CD1c-positive myeloid dendritic cell (primary cell): ENCODE results near the gene RALGPS2.
"Not testable (repeated sequence)": the region's sequence is repeated elsewhere in the genome, so short reads cannot be mapped to it uniquely, and the experiment has no call there.

Source experiments
- DNase-seq: peaks from one replicate; pipeline ENCODE4 v3.0.0-alpha.2; 2016; ENCODE audit errors: extremely low spot score

RALGPS2 gene

DNA sequence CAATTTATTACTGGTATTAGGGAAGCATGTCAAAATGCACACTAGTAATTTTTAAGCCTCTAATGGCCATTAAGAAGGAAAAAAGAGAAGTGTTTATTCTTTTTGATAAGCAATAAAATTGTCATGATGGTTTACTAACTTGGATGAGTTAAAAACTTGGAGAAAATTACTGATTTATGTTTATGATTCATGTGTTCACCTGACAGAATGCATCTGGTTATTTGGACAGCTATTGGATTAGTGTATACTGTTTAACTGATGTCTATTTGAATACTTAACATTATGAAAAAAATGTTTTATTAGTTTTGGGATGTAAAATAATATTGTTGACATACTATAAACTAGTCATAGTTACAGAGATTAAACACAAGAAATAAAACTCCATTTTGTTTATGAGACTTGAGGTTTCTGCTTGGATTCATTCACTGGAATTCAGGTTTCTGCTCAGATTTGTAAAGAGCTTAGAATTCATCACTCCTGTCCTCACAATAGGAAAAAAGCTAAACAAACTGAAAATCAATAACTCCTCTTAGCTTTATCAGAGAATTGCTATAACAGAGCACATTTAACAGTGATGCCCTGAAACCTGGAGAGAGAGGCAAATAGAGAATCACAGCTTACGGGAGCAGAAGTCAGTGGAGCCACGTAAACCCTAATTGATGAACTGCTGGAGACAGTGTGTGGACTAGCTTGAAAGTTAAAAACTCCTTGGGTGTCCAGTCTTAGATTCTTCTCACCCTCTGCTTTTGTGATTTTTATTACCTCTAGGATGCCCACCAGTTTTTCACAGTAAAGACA is 56.7 kb downstream of the RALGPS2 start:
- DNase-seq, result no peak

GRCh38 chr1:178784131-178784536 is 59.1 kb downstream of the RALGPS2 start:
- no peak for DNase-seq

- DNase-seq, result no peak
Observed at GRCh38 chr1:178792394-178792793, 67.3 kb downstream of the RALGPS2 start.

GRCh38 chr1:178796013-178796412 is 71.0 kb downstream of the RALGPS2 start:
- DNase-seq, result no peak

GRCh38 chr1:178797590-178797989 is 72.5 kb downstream of the RALGPS2 start:
- no peak for DNase-seq

DNA sequence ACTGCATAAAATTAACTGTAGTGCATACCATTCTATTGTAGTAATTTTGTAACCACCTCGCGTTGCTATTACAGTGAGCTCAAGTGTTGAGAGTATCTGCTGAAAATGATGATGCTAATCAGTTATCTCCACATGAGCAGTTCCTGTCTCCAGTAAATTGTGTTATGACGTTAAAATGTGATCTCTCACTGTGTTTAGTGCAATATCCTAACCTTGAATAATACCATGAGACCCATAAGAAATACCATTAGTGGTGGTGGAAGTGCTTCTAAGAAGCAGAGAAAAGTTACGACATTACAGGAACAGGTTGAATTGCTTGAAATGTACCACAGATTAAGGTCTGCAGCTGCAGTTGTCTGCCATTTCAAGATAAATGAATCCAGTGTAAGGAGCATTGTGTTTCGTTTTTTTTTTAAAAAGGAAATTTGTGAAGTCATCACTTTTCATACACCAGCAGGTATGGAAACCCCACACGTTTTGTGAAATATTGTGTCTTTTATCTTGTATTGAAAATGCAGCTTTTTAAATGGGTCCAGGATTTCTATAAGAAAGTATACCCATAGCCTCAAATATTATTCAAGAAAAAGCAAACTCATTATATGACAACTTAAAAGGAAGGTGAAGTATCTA is 73.3 kb downstream of the RALGPS2 start:
- no peak for DNase-seq

DNA sequence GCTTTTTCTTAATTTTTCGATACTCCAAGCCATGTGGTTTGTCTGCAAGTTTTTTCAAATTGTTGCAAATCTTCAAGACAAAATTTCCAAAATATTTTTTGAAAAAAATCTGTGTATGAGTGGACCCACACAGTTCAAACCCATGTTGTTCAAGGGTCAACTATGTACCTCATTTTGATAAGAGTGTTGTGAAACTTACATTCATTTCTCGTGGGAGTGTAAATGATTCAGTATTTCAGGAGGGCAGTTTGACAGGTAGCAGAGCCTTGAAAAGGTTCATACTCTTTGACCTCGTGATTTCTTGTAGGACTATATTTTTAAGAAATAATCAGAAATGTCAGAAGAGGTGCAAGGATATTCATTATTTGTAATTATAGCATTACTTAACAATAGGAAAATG is 77.8 kb downstream of the RALGPS2 start:
- DNase-seq, result no peak

DNA sequence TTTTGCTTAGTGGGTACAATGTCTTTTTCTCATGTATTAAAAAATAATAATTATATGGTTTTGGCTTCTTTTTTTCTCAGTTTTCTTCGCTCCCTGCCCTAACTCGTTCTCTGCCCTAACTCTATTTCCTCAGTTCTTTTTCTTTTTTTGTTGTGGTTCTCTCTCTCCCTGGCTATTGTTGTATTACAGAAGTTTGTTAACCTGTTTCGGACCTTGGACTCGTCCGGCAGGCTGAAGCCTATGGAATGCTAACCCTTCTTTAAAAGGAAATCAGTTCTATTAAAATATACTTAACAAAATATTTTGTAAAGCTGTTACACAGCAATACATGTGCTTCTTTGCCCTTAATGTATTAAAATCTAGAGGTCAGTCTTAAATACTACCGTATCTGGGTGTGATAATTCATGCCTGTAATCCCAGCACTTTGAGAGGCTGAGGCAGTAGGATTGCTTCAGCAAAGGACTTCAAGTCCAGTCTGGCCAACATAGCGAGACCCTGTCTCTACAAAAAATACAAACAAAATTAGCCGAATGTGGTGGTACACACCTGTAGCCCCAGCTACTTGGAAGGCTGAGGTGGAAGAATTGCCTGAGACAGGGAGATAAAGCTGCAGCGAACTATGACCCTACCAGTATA is 81.7 kb downstream of the RALGPS2 start:
- DNase-seq, result no peak

GRCh38 chr1:178808529-178808928 is 83.5 kb downstream of the RALGPS2 start:
- no peak for DNase-seq

DNA sequence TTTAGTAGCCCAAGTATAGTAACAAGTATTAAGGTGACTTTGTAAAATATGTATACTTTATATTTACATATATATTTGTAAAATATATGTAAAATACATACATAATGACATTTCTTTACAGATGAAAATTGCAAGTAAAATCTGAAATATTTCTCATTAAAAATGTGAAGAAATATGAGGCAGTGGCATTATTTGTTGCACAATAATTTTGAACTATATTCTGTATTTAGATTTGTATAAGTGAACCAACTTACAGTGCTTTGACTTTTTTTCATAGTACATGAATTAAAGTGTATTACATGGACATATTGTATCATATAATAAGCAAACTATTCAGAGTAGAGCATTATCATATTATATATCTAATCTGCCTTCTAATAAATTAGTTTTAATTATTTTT is 85.5 kb downstream of the RALGPS2 start:
- no peak for DNase-seq

DNA sequence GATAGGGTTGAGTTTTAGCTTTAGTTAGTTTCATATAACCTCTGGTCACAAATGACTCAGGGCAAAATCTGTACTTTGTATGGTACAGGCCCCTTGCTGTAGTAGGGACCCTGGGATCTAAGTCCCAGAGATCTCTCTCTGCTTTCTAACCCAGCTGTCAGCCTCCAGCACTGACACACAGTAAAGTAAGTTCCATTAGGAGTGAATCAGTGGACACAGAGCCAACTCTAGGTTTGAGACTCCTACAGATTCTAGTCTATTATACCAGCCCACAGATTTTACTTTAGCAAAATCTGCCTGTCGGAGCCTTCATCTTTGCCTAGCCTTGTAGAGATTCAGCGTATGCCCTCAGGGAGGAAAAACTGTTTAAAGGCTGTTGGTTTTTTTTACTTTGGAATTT is 93.4 kb downstream of the RALGPS2 start:
- no peak for DNase-seq

- DNase-seq, result no peak
Observed at GRCh38 chr1:178819123-178819522, 94.1 kb downstream of the RALGPS2 start.

DNA sequence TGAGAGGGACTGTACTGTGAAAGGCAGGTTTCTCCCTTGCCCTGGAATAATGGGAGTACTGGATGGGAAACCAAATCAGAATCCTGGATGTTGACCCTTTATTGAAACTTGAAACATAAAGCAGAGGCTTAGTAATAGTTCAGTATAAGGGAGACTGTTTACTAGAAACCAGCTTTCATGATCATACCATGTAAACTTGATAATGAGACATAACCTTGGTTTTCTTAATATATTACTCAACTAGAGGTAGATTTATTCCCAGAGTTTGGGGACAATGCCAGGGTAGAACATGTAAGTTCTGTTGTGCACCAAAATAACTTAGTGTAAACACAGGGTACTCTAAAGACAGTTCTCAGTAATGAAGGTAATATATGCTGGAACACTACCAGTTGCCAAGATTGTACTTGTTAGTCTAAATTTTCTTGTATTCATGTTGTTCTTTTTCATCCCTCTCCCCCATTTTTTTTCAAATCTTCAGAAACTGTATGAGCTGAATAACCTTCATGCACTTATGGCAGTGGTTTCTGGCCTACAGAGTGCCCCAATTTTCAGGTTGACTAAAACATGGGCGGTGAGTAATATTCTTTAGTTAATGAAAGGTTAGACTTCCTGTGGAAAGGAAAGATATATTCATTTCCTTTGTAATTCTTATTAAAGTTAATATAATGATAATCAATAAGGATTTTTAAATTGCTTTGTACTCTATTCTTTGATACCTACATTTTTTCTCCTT is 96.3 kb downstream of the RALGPS2 start:
- DNase-seq, result no peak

GRCh38 chr1:178825167-178825566 is 100.1 kb downstream of the RALGPS2 start:
- DNase-seq, result no peak

- DNase-seq, result no peak
Observed at GRCh38 chr1:178844436-178844835, 119.4 kb downstream of the RALGPS2 start.

- DNase-seq, result no peak
Observed at GRCh38 chr1:178846306-178846705, 121.3 kb downstream of the RALGPS2 start.

GRCh38 chr1:178847396-178847849 is 122.4 kb downstream of the RALGPS2 start:
- no peak for DNase-seq

DNA sequence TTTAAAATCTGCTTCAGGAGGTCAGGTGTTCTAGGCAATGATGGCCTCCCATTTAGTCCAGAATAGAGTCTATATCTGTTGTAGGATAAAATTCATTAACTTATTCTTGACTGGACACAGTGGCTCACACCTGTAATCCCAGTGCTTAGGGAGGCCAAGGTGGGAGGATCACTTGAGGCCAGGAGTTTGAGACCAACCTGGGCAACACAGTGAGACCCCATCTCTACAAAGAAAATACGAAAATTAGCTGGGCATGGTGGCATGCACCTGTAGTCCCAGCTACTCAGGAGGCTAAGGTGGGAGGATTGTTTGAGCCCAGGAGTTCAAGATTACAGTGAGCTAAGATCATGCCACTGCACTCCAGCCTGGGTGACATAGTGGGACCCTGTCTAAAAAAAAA is 122.9 kb downstream of the RALGPS2 start:
- not testable (repeated sequence) for DNase-seq

DNA sequence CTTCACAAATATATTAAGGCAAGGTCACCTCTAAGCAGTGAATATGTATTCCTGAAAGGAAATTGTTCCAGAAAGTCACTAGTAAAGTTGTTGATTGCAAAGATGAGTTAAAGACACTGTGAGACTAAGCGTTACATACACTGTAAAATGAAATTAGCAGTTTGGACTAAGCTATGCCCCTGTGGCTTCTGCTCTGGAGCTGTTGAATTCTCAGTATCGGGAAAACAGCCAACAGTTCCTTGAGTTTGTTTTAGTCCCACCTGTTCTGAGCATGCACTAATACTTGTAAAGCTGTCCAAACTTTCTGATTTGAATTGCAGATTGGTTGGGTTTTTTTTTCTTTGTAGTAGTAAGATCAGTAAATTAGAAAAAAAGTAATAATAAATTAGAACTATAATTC is 124.9 kb downstream of the RALGPS2 start:
- DNase-seq, result no peak

DNA sequence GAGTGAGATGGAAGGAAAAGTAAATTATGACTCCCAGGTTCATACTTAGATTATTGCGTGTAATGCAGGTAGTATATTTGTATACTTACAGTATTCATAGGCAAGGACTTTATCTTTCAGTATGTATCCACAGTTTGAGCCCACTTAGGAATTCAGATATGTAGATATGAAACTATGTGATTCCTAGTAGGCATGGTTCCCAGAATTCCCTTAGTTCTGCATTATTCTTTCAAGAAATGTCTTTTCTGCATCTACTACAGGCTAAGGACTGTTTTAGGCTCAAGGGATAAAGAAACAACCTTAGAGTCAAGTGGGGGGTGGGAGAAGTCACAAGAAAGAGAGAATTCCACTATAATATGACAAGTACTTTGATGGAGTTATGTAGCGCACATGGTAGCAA is 132.1 kb downstream of the RALGPS2 start:
- no peak for DNase-seq

DNA sequence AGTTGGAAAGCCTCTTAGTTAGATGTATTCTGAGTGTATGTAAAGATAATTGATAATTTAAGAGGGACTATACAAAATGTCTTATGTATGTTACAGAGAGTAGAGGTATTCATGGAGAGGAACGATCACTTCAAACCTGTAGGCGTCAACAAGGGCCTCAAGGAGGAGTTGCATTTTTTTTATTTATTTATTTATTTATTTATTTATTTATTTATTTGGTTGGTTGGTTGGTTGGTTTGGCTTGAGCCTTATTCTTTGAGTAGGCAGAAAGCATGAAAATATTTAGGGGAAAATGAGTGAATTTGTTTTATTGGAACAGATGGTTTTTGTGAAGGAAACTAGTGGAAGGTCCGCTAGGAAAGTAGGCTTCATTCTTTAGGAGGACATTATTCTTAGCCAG is 137.4 kb downstream of the RALGPS2 start:
- DNase-seq, result no peak

GRCh38 chr1:178862864-178863263 is 137.8 kb downstream of the RALGPS2 start:
- no peak for DNase-seq
